Right lobe of liver (tissue), 4 donors: ENCODE results near the gene CMTM7.

Experiments used
- CTCF ChIP-seq, 4 donors: fragments of 200-600 bp in 3 of 4; fragments of 450-650 bp in 1 of 4; IDR thresholded peaks; one replicate each; pipeline versions ENCODE4 v1.5.1 to v1.8.0; 2016 to 2022; ENCODE audit warnings: antibody characterized with exemption in 4 of 4, mild to moderate bottlenecking in 2 of 4
- POLR2A ChIP-seq: fragments of 450-650 bp; IDR thresholded peaks from one replicate; pipeline ENCODE4 v1.6.1; 2017; ENCODE audit warnings: antibody characterized with exemption, mild to moderate bottlenecking
- donor health status: DM: no; HTN: no; CAD: no.
- donor health status: DM: no; HTN: no; CAD: no.
- donor health status: DM: no; HTN: yes; CAD: no.

DNA sequence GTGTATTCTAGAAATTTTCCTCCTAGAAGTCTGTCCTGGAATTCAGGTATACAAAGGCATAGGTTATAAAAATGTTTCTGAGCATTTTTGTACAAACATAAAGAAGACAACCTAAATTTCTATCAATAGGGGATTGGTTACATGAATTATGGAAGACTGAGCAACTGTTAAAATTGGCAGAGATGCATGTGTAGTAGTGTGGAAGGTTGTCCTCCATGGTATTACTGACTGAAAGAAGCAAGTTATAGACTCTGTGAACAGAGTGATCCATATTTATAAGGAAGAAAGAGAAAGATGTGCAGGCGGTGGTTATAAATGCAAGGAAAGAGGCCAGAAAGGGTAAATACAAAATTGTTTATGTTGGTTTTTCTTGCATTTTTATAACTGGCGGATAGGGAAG lies 38.3 kb upstream of the CMTM7 start:
- TF ChIP-seq CTCF (IDR thresholded peaks at IDR 0.05), result no peak
- no peak for TF ChIP-seq POLR2A
